ENCODE data around the gene KANSL2.
"Not testable (repeated sequence)": the region's sequence is repeated elsewhere in the genome, so short reads cannot be mapped to it uniquely, and the experiment has no call there.

Gene KANSL2

GRCh38 chr12:48668996-48669395 lies 13.0 kb downstream of the KANSL2 start:
- no peaks in the 10 kb centered on the region for H3K27me3 Mint-ChIP-seq
- H3K9me3 Mint-ChIP-seq: no peaks in the 10 kb centered on the region
- H3K27ac Mint-ChIP-seq: no peak overlapping the region
- H3K36me3 Mint-ChIP-seq: peaks cover 22 to 29% of the 10 kb centered on the region in 2 donors
- H3K4me3 Mint-ChIP-seq: no peak overlapping the region
- peaks cover 0 to 1% of the 10 kb centered on the region in 2 donors for H3K4me1 Mint-ChIP-seq
- ATAC-seq (replicated peaks) (no peak), DNase-seq (no peak)

DNA sequence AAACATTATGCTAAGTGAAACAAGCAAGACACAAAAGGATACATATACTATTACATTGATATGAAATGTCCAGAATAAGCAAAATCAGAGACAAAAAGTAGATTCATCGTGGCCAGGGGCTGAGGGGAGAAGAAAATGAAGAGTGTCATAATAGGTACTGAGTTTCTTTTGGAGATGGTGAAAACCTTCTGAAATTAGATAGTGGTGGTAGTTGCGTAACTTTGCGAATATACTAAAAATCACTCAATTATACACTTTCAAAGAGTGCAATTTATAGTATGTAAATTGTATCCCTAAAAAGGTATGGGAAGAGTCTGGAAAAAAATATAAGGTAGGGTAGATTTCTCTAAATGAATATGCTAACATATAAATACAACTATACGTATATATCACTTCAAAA lies 22.2 kb downstream of the KANSL2 start:
- no peak overlapping the region for H3K4me3 Mint-ChIP-seq
- peaks cover 18 to 49% of the 10 kb centered on the region in 2 donors for H3K36me3 Mint-ChIP-seq
- no peaks in the 10 kb centered on the region for H3K9me3 Mint-ChIP-seq
- no peaks in the 10 kb centered on the region for H3K27me3 Mint-ChIP-seq
- H3K4me1 Mint-ChIP-seq: peaks cover 0 to 2% of the 10 kb centered on the region in 2 donors
- no peak overlapping the region for H3K27ac Mint-ChIP-seq
- no peak for ATAC-seq (replicated peaks)
- no peak for DNase-seq

- Mint-ChIP-seq H3K9me3 (no peaks in the 10 kb centered on the region), H3K36me3 (peaks cover 33 to 55% of the 10 kb centered on the region in 2 donors), H3K4me1 (no peaks in the 10 kb centered on the region), H3K27me3 (no peaks in the 10 kb centered on the region), H3K4me3 (no peak overlapping the region), H3K27ac (no peak overlapping the region)
- DNase-seq: no peak
- no peak for ATAC-seq (replicated peaks)
Measured at GRCh38 chr12:48651681-48652080, 30.4 kb downstream of the KANSL2 start.

- not testable (repeated sequence) for H3K4me1 Mint-ChIP-seq; H3K27ac Mint-ChIP-seq; DNase-seq; ATAC-seq (replicated peaks); H3K4me3 Mint-ChIP-seq; H3K27me3 Mint-ChIP-seq
- Mint-ChIP-seq H3K36me3 (peaks cover 38 to 61% of the 10 kb centered on the region in 2 donors), H3K9me3 (peaks cover 2 to 11% of the 10 kb centered on the region in 2 donors)
Measured at GRCh38 chr12:48645354-48645753, 36.7 kb downstream of the KANSL2 start.

GRCh38 chr12:48643011-48643410 lies 39.0 kb downstream of the KANSL2 start:
- no peak overlapping the region for H3K4me3 Mint-ChIP-seq
- no peak for DNase-seq
- H3K27me3 Mint-ChIP-seq: no peaks in the 10 kb centered on the region
- no peak overlapping the region for H3K27ac Mint-ChIP-seq
- no peak for ATAC-seq (replicated peaks)
- H3K36me3 Mint-ChIP-seq: peaks cover 38 to 59% of the 10 kb centered on the region in 2 donors
- no peaks in the 10 kb centered on the region for H3K4me1 Mint-ChIP-seq
- peaks cover 6 to 11% of the 10 kb centered on the region in 2 donors for H3K9me3 Mint-ChIP-seq

GRCh38 chr12:48641752-48642555 lies 40.1 kb downstream of the KANSL2 start:
- not testable (repeated sequence) for ATAC-seq (replicated peaks); H3K4me1 Mint-ChIP-seq; H3K27me3 Mint-ChIP-seq; DNase-seq; H3K27ac Mint-ChIP-seq; H3K4me3 Mint-ChIP-seq
- Mint-ChIP-seq H3K36me3 (peaks cover 33 to 52% of the 10 kb centered on the region in 2 donors), H3K9me3 (peaks cover 6 to 11% of the 10 kb centered on the region in 2 donors)

DNA sequence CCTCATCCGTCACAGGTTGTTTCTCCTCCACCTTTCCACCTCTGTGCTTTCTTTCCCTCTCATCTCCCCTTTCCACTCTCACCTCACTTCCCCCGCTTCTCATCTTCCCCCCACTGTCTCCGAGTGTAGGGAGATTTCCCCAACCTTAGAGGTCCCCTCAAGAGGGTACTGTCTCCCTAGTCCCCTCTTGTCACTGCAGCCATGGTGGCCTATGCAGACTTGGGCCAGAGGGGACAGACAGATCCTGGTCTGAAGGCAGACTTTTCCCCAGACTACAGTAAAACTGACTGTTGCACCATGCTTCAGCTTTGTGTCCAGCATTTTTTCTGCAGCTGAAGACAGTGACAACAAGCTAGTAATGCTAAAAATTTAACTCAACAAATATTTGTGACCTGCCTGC lies 41.2 kb downstream of the KANSL2 start:
- Mint-ChIP-seq H3K27me3 (no peaks in the 10 kb centered on the region), H3K4me1 (no peaks in the 10 kb centered on the region), H3K9me3 (peaks cover 6 to 11% of the 10 kb centered on the region in 2 donors), H3K36me3 (peaks cover 30 to 44% of the 10 kb centered on the region in 2 donors), H3K27ac (no peak overlapping the region), H3K4me3 (no peak overlapping the region)
- DNase-seq (no peak), ATAC-seq (replicated peaks) (no peak)

- Mint-ChIP-seq H3K27ac (no peak overlapping the region), H3K4me1 (no peaks in the 10 kb centered on the region), H3K9me3 (peaks cover 6 to 11% of the 10 kb centered on the region in 2 donors), H3K27me3 (no peaks in the 10 kb centered on the region), H3K36me3 (peaks cover 30 to 44% of the 10 kb centered on the region in 2 donors), H3K4me3 (no peak overlapping the region)
- no peak for ATAC-seq (replicated peaks)
- no peak for DNase-seq
Measured at GRCh38 chr12:48640428-48640827, 41.6 kb downstream of the KANSL2 start.

- DNase-seq: no peak
Measured at GRCh38 chr12:48631071-48631470, 51.0 kb downstream of the KANSL2 start.

DNA sequence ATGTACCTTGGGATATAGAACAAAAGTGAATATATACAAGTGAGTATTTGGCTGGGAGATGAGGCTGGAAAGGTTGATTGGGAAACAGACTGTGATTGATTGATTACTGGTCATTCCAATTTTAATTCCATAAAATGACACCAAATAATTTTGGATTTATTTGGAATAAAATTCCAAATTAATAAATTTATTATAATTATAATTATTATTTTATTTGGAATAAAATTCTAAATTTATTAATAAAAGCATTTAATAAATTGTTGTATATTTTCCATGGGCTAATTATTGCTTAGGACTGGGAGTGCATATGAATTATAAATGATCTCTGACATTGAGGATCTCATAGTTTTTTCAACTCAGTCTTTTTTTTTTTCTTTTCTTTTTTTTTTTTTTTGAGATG lies 51.7 kb downstream of the KANSL2 start:
- H3K9me3 Mint-ChIP-seq: no peaks in the 10 kb centered on the region
- peaks cover 28 to 61% of the 10 kb centered on the region in 2 donors for H3K27me3 Mint-ChIP-seq
- H3K27ac Mint-ChIP-seq: no peak overlapping the region
- H3K4me1 Mint-ChIP-seq: no peaks in the 10 kb centered on the region
- DNase-seq (no peak), ATAC-seq (replicated peaks) (no peak)
- no peaks in the 10 kb centered on the region for H3K36me3 Mint-ChIP-seq
- no peak overlapping the region for H3K4me3 Mint-ChIP-seq

More at GRCh38 chr12:48631071-48631470, 51.0 kb downstream of the KANSL2 start:
- Mint-ChIP-seq H3K4me3 (no peak overlapping the region), H3K27me3 (peaks cover 28 to 61% of the 10 kb centered on the region in 2 donors), H3K27ac (no peak overlapping the region), H3K36me3 (no peaks in the 10 kb centered on the region), H3K4me1 (no peaks in the 10 kb centered on the region), H3K9me3 (no peaks in the 10 kb centered on the region)
- no peak for ATAC-seq (replicated peaks)

- H3K27ac Mint-ChIP-seq: no peak overlapping the region
- no peak for ATAC-seq (replicated peaks)
Measured at GRCh38 chr12:48629541-48629940, 52.5 kb downstream of the KANSL2 start.

GRCh38 chr12:48627556-48627955 lies 54.5 kb downstream of the KANSL2 start:
- no peaks in the 10 kb centered on the region for H3K9me3 Mint-ChIP-seq
- no peak overlapping the region for H3K4me3 Mint-ChIP-seq
- H3K4me1 Mint-ChIP-seq: no peaks in the 10 kb centered on the region
- ATAC-seq (replicated peaks) (no peak), DNase-seq (no peak)
- H3K27ac Mint-ChIP-seq: no peak overlapping the region
- H3K27me3 Mint-ChIP-seq: peaks cover 33 to 41% of the 10 kb centered on the region in 2 donors
- H3K36me3 Mint-ChIP-seq: no peaks in the 10 kb centered on the region

More at GRCh38 chr12:48629541-48629940, 52.5 kb downstream of the KANSL2 start:
- Mint-ChIP-seq H3K27me3 (peaks cover 32 to 56% of the 10 kb centered on the region in 2 donors), H3K9me3 (no peaks in the 10 kb centered on the region), H3K36me3 (no peaks in the 10 kb centered on the region), H3K4me3 (no peak overlapping the region), H3K4me1 (no peaks in the 10 kb centered on the region)
- no peak for DNase-seq

DNA sequence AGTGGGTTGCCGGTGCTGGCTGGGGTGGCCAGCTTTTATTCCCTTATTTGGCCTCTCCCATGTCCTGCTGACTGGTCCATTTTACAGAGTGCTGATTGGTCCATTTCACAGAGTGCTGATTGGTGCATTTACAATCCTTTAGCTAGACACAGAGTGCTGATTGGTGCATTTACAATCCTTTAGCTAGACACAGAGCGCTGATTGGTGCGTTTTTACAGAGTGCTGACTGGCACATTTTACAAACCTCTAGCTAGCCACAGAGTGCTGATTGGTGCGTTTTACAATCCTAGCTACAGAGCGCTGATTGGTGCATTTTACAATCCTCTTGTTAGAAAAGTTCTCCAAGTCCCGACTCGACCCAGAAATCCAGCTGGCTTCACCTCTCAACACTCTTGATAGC lies 59.0 kb downstream of the KANSL2 start:
- not testable (repeated sequence) for H3K36me3 Mint-ChIP-seq; DNase-seq; H3K4me1 Mint-ChIP-seq; H3K27ac Mint-ChIP-seq; H3K4me3 Mint-ChIP-seq; H3K9me3 Mint-ChIP-seq; ATAC-seq (replicated peaks)
- peaks cover 23 to 36% of the 10 kb centered on the region in 2 donors for H3K27me3 Mint-ChIP-seq

DNA sequence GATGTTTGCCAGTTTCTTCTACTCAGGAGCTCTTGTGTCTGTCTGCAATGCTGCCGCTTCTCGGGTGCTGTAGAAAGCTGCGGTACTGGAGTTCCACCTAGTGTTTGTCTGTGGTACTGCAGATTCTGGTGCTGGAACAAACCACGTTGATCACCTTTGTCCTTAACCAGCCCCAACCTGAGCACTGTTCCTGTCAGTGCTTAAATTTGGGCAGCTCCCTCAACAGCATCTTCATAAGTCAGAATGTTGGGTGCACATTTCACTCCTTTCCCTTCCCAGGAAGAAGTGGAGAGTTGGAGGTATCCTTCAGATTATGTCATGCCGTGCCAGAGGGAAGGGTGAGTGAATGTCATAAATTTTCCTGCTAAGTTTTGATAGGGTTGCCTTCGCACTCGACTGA lies 63.5 kb downstream of the KANSL2 start:
- Mint-ChIP-seq H3K4me1 (no peaks in the 10 kb centered on the region), H3K27me3 (peaks cover 35 to 48% of the 10 kb centered on the region in 2 donors), H3K9me3 (peaks cover 8 to 10% of the 10 kb centered on the region in 2 donors), H3K4me3 (no peak overlapping the region), H3K27ac (no peak overlapping the region), H3K36me3 (no peaks in the 10 kb centered on the region)
- DNase-seq: peak; percentile 59
- peak; percentile 89 to 94 for ATAC-seq (replicated peaks)

DNA sequence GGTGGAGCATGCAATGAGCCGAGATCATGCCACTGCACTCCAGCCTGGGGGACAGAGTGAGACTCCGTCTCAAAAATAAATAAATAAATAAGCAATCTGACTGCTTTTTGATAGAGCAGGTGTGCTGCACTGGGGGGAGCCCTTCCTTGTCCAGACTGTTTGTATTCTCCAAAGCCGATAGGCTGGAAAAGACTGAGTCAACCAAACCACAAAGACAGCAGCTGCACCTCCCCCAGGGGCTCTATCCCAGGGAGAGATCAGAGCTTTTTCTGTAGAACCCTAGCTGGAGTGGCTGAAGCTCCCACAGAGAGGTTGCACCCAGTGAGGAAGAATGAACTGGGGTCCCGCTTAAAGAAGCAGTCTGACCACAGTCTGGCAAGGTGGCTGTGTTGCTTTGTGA lies 66.4 kb downstream of the KANSL2 start:
- no peaks in the 10 kb centered on the region for H3K4me1 Mint-ChIP-seq
- peaks cover 17 to 18% of the 10 kb centered on the region in 2 donors for H3K9me3 Mint-ChIP-seq
- peaks cover 53 to 55% of the 10 kb centered on the region in 2 donors for H3K27me3 Mint-ChIP-seq
- no peak overlapping the region for H3K27ac Mint-ChIP-seq
- DNase-seq (no peak), ATAC-seq (replicated peaks) (no peak)
- H3K4me3 Mint-ChIP-seq: no peak overlapping the region
- no peaks in the 10 kb centered on the region for H3K36me3 Mint-ChIP-seq
